GM12875 (cell line): ENCODE results near the gene CD2.

ENCODE experiments used
- H3K4me3 ChIP-seq: one replicate; pipeline ENCODE4 v1.5.1; 2011; ENCODE audit warnings: low read depth, low read length, control low read depth
- TF ChIP-seq, protein P1 (sequence below): IDR thresholded peaks from 2 replicates; pipeline ENCODE4 v1.5.1; 2011; ENCODE audit warnings: low read depth, mild to moderate bottlenecking, control low read depth, inconsistent platforms, low read length, moderate library complexity, borderline replicate concordance; ENCODE audit not compliant: insufficient read depth

CD2 gene

DNA sequence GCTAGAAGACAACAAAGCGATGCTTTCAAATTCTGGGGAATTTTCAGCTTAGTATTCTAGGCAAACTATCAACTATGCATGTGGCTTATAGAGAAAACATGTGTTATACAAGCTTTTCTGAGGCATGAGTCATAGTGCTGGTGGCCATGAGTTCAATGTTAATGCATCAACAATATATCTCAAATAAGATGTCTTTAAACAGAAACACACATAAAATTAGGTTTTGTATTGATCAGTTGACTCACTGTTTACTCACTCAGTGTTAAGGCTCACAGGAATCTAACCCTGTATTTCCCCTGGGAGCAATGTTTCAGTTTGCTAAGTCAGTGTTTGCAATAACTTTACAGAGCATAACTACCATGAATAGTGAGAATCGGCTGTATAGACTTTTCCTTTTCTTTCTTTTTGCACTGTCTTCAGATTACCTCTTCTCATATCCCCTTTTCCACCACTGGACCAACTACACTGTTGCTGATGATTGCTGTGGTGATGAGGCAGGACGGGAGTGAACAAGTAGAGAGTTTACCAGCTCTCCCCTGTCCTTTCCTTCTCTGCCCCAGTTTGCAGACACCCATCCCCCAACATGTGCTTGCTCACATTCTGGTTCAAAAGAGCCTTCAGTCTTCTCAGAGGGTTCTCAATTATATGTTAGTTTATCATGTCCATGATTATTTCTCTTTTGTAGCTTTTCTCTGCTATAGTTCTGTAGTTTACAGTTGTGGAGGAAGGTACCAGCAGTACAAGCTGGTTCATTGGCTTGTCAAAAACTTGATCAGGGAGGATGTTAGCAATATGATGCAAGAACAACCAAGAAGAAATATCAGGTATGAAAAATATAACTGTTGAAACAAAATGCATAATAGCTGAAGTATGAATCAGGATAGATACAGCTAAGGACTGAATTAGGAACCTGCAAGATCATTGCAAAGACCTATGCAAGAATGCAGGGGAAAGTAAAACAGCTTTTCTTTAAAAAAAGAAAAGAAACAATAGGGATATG lies 23.9 kb downstream of the CD2 start:
- TF ChIP-seq, protein P1, sequence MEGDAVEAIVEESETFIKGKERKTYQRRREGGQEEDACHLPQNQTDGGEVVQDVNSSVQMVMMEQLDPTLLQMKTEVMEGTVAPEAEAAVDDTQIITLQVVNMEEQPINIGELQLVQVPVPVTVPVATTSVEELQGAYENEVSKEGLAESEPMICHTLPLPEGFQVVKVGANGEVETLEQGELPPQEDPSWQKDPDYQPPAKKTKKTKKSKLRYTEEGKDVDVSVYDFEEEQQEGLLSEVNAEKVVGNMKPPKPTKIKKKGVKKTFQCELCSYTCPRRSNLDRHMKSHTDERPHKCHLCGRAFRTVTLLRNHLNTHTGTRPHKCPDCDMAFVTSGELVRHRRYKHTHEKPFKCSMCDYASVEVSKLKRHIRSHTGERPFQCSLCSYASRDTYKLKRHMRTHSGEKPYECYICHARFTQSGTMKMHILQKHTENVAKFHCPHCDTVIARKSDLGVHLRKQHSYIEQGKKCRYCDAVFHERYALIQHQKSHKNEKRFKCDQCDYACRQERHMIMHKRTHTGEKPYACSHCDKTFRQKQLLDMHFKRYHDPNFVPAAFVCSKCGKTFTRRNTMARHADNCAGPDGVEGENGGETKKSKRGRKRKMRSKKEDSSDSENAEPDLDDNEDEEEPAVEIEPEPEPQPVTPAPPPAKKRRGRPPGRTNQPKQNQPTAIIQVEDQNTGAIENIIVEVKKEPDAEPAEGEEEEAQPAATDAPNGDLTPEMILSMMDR = no peak
- H3K4me3 ChIP-seq = no peak overlapping the region

DNA sequence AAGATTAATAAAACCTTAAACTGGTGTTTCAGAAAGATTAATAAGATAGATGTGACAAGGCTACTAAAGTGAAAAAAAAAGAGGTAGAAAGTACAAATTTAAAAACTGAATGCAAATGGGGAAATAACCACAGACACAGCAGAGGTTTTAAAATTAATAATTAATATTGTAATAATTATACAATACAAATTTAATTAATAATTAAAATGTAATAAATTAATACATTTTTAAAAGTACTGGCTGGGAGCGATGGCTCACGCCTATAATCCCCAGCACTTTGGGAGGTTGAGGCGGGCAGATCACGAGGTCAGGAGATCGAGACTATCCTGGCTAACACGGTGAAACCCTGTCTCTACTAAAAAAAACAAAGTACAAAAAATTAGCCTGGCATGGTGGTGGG lies 26.8 kb downstream of the CD2 start:
- TF ChIP-seq, protein P1 = no peak
- no peak overlapping the region for H3K4me3 ChIP-seq

DNA sequence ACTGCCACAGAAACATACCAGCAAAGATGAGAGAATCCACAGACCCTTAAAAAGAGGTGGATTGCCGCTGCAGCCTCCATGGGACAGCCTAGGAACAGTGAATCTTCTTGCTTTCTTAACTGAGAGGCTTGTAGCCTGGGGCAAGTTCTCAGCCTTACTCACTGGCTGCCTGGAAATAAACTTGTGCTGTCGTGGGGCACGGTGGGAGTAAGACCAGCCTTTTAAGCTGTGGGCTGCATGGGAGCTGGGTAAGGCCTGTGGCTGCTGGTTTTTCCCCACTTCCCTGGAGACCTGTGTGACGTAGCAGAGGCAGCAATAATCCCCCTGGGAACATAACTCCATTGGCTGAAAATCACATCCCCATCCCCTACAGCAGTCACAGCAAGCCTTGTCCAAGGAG lies 30.8 kb downstream of the CD2 start:
- TF ChIP-seq, protein P1 = no peak
- no peak overlapping the region for H3K4me3 ChIP-seq

DNA sequence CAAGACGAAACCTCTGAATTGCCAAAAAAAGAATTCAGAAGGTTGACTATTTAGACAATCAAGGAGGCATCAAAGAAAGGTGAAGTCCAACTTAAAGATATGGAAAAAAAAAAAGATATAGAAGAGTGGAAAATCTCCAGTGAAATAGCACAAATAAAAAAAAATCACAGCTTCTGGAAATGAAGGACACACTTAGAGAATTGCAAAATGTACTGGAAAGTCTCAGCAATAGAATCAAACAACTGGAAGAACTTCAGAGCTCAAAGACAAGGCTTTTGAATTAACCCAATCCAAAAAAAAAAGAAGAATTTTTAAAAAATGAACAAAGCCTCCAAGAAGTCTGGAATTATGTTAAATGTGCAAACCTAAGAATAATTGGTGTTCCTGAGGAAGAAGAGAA lies 31.8 kb downstream of the CD2 start:
- no peak overlapping the region for H3K4me3 ChIP-seq
- TF ChIP-seq, protein P1 = no peak

DNA sequence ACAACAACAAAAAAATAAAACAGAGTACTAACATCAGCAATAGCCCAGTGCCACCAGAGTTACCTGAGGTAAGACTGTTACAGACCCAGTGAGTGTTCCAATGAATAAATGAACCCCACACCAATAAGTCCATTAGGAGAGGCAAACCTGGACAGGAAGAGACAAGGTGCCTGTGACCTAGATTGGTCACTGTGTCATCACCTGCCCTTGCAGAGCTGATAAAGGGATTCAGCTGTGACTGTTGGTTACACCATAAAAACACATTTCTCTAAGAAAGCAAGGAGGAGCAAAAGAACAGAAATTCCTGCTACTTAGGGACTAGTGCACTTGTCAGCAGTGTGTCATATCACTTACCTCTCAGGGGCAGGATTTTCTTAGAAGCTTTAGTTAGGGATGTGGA lies 37.5 kb downstream of the CD2 start:
- no peak overlapping the region for H3K4me3 ChIP-seq
- TF ChIP-seq, protein P1 = no peak

DNA sequence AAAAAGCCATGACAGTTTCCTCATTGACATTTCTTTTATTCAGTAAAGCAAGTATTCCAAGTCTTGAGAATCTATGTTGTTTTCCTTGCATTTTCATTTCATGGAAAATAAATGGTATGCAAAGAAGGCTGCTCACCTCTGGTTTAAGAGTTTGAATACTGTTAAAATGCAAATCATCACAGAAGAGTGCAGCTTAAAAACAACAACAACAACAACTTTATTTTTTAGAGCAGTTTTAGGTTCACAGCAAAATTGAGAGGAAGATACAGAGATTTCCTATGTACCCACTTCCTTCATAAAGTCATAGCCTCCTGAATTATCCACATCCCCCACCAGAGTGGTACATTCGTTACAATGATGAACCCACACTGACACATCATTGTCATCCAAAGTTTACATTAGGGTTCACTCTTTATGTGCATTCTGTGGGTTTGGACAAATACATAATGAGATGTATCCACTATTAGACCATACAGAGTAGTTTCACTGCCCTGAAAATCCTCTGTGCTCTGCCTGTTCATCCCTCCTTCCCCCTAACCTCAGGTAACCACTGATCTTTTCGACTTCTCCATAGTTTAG lies 39.2 kb downstream of the CD2 start:
- TF ChIP-seq, protein P1 = no peak

DNA sequence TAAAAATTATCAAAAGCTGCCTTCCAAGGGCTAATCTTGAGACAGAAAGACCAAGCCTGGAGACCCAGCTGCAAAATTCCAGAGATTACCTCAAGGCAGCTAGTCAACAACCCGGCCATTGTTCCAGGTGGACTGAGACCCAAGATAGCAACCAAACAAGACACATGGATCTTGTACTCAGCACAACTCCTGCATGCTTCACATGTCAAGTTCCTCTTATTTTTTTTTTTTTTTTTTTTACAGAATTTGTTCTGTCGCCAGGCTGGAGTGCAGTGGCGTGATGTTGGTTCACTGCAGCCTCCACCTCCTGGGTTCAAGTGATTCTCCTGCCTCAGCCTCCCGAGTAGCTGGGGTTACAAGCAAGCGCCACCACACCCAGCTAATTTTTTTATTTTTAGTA lies 40.1 kb downstream of the CD2 start:
- TF ChIP-seq, protein P1 = no peak

More for the DNA sequence above, 39.2 kb downstream of the CD2 start:
- H3K4me3 ChIP-seq = no peak overlapping the region

More for the DNA sequence above, 40.1 kb downstream of the CD2 start:
- H3K4me3 ChIP-seq = no peak overlapping the region
